SK-N-SH (cell line): ENCODE measurements around the gene PALLD.

Source experiments
- ELF1 ChIP-seq: IDR thresholded peaks from 2 replicates; pipeline ENCODE4 v1.4.0; 2012
- EZH2phosphoT487 ChIP-seq: fragments of 200-600 bp; sonication (generic); IDR thresholded peaks from 2 replicates; pipeline ENCODE4 v1.6.1; 2017; ENCODE audit warnings: low read depth, mixed run types, mild to moderate bottlenecking, antibody characterized with exemption, moderate library complexity, borderline replicate concordance
- JUND ChIP-seq: IDR thresholded peaks from 2 replicates; pipeline ENCODE4 v1.4.0; 2012
- POLR2AphosphoS5 ChIP-seq: IDR thresholded peaks from 2 replicates; pipeline ENCODE4 v1.6.1; 2012; ENCODE audit warnings: low read depth, low read length
- TCF12 ChIP-seq: IDR thresholded peaks from 2 replicates; pipeline ENCODE4 v1.4.0; 2012
- USF2 ChIP-seq: fragments of 150-350 bp; IDR thresholded peaks from 2 replicates; pipeline ENCODE4 v1.6.1; 2017; ENCODE audit warnings: antibody characterized with exemption, low read length, low read depth, borderline replicate concordance
- TF ChIP-seq, protein P1 (sequence below): IDR thresholded peaks from 2 replicates; pipeline ENCODE4 v1.6.1; 2012; ENCODE audit warnings: mild to moderate bottlenecking, low read depth, low read length, moderate library complexity
- TF ChIP-seq, protein P2 (sequence below): fragments of 200-600 bp; sonication (generic); IDR thresholded peaks from 2 replicates; pipeline ENCODE4 v1.6.1; 2017; ENCODE audit warnings: antibody characterized with exemption, mild to moderate bottlenecking, moderate library complexity
- TF ChIP-seq, protein P3 (sequence below): fragments of 150-350 bp; IDR thresholded peaks from 2 replicates; pipeline ENCODE4 v1.6.1; 2016; ENCODE audit warnings: mild to moderate bottlenecking, low read depth, low read length

DNA sequence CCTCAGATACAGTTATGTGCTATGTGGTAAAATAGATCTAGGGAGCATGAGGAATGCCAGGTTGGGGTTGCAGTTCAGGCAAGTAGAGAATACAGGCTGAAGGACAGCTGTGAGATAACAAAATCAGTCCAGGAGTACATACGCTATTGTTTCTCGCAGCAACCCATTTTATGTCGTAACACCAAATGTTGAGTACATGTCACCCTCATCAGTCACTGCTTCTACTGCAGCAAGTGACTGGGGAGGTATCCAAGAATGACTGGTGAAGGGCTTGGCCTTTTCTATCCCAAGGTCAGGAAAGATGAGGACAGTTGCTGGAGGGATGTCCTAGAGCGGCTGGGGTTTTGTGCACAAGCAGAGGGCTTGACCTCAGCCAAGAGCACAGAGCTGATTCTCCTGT, 341.1 kb downstream of the PALLD start:
- TF ChIP-seq, protein P1, sequence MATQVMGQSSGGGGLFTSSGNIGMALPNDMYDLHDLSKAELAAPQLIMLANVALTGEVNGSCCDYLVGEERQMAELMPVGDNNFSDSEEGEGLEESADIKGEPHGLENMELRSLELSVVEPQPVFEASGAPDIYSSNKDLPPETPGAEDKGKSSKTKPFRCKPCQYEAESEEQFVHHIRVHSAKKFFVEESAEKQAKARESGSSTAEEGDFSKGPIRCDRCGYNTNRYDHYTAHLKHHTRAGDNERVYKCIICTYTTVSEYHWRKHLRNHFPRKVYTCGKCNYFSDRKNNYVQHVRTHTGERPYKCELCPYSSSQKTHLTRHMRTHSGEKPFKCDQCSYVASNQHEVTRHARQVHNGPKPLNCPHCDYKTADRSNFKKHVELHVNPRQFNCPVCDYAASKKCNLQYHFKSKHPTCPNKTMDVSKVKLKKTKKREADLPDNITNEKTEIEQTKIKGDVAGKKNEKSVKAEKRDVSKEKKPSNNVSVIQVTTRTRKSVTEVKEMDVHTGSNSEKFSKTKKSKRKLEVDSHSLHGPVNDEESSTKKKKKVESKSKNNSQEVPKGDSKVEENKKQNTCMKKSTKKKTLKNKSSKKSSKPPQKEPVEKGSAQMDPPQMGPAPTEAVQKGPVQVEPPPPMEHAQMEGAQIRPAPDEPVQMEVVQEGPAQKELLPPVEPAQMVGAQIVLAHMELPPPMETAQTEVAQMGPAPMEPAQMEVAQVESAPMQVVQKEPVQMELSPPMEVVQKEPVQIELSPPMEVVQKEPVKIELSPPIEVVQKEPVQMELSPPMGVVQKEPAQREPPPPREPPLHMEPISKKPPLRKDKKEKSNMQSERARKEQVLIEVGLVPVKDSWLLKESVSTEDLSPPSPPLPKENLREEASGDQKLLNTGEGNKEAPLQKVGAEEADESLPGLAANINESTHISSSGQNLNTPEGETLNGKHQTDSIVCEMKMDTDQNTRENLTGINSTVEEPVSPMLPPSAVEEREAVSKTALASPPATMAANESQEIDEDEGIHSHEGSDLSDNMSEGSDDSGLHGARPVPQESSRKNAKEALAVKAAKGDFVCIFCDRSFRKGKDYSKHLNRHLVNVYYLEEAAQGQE, result no peak
- TF ChIP-seq POLR2AphosphoS5 (no peak), JUND (no peak), USF2 (no peak), TCF12 (no peak), ELF1 (no peak), EZH2phosphoT487 (no peak)
- TF ChIP-seq, protein P2, sequence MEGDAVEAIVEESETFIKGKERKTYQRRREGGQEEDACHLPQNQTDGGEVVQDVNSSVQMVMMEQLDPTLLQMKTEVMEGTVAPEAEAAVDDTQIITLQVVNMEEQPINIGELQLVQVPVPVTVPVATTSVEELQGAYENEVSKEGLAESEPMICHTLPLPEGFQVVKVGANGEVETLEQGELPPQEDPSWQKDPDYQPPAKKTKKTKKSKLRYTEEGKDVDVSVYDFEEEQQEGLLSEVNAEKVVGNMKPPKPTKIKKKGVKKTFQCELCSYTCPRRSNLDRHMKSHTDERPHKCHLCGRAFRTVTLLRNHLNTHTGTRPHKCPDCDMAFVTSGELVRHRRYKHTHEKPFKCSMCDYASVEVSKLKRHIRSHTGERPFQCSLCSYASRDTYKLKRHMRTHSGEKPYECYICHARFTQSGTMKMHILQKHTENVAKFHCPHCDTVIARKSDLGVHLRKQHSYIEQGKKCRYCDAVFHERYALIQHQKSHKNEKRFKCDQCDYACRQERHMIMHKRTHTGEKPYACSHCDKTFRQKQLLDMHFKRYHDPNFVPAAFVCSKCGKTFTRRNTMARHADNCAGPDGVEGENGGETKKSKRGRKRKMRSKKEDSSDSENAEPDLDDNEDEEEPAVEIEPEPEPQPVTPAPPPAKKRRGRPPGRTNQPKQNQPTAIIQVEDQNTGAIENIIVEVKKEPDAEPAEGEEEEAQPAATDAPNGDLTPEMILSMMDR, result no peak
- TF ChIP-seq, protein P3, sequence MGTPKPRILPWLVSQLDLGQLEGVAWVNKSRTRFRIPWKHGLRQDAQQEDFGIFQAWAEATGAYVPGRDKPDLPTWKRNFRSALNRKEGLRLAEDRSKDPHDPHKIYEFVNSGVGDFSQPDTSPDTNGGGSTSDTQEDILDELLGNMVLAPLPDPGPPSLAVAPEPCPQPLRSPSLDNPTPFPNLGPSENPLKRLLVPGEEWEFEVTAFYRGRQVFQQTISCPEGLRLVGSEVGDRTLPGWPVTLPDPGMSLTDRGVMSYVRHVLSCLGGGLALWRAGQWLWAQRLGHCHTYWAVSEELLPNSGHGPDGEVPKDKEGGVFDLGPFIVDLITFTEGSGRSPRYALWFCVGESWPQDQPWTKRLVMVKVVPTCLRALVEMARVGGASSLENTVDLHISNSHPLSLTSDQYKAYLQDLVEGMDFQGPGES, result no peak
